ENCODE data around the gene GPR15. TPM values are rescaled to one million over a fixed set of nuclear protein-coding genes. Genes with fewer than 3 reads are reported as not detected.

GPR15 gene
- total RNA-seq, 2 donors from 2014 or later = not detected

DNA sequence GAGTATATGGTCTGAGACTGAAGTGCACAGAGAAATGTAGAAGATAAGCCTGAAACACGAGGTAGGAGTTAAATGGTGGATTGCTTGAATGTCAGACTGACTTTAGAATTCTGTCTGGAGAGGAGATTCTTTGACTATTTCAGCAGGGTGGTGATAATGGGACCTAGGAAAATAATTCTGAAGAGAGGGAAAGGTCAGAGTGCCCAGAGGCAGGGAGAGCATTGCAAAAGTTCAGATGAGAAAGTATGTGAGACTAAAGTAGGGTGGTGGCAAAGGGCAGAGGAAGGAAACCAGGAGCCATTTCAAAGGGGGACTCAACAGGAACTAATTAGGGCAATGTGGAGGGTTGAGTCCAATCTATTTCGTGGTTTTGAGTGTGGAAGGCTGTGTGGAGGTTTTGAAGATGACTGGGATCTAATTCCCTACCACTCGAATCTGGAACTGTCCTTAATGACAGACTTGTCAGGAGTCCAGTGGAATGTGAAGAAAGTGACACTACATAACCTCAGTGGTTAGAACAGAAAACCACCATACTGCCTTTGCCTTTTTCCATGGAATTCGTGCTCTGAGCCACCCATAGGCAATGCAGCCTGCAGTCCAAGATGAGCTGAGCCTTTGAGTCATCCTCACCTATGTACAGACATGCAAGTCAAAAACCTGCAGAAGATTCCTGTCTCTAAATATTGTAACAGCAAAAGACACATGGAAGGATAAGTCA lies 45.6 kb downstream of the GPR15 start:
- intact Hi-C loops (cut with DNase I) = no loop called here
- no peaks in the 10 kb centered on the region for H3K4me1 ChIP-seq
- ATAC-seq = no peak
- no peak overlapping the region for H3K27ac ChIP-seq
- no peak for DNase-seq
- peaks cover 0 to 8% of the 10 kb centered on the region in 2 donors for H3K36me3 ChIP-seq (replicated peaks in 1 of 2; ENCODE audit: insufficient read depth in 1 of 2, low read depth in 2 of 2)
- no peaks in the 10 kb centered on the region for H3K27me3 ChIP-seq
- 72 to 74% methylated on average over 4 of the region's 4 CpGs for WGBS, 2 donors
- no peak overlapping the region for H3K4me3 ChIP-seq
- H3K9me3 ChIP-seq = no peaks in the 10 kb centered on the region
- TF ChIP-seq, protein P1, sequence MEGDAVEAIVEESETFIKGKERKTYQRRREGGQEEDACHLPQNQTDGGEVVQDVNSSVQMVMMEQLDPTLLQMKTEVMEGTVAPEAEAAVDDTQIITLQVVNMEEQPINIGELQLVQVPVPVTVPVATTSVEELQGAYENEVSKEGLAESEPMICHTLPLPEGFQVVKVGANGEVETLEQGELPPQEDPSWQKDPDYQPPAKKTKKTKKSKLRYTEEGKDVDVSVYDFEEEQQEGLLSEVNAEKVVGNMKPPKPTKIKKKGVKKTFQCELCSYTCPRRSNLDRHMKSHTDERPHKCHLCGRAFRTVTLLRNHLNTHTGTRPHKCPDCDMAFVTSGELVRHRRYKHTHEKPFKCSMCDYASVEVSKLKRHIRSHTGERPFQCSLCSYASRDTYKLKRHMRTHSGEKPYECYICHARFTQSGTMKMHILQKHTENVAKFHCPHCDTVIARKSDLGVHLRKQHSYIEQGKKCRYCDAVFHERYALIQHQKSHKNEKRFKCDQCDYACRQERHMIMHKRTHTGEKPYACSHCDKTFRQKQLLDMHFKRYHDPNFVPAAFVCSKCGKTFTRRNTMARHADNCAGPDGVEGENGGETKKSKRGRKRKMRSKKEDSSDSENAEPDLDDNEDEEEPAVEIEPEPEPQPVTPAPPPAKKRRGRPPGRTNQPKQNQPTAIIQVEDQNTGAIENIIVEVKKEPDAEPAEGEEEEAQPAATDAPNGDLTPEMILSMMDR (IDR thresholded peaks at IDR 0.05) = no peak
- no peak for TF ChIP-seq POLR2A (IDR thresholded peaks at IDR 0.05)

DNA sequence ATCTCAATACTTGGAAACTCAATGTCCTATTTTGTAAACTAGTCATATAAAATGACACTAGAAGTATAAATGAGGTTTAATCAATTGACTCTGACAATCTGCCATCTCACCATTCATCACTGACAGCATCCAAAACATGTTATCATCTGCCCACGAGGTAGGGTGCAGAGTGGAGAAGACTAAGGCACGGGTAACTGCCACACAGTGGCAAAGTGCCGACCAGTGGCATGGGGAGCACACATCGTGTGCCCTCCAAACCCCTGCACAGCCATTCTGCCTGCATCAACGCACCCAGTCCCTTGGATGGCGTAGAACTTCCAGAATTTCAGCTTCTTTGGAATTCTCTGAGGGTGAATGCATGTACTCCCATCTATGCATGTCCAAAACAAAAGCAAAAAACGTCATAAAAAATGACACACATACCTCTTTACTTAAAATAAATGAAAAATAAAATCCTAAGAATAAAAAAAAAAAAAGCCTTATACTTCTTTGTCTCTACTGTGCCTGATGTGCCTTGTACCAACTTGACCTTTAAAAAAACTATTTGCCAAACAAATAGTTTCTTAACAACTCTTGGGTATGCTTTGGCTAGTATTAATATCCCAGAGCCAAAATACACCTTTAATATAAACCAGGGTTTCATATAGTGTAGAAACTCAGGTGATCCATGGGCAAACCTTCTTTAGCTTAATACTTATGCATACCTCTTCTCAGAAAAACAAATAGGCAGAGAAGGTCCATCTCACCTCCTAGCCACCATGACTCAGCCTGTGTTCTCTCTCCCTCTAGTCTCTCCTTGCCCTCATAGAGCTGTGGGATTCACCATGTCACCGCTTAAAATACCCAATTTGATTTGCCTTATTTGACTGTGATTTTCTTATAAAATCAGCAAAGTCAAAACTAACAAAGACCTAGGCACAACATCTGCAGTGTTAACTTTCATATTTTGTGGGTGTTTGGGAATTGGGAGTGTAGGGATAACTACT lies 48.9 kb downstream of the GPR15 start:
- WGBS, 2 donors = 83 to 85% methylated on average over 8 of the region's 8 CpGs
- intact Hi-C loops (cut with DNase I) = no loop called here
- ATAC-seq (no peak), DNase-seq (no peak)
- no peaks in the 10 kb centered on the region for H3K9me3 ChIP-seq
- peaks cover 0 to 9% of the 10 kb centered on the region in 2 donors for H3K36me3 ChIP-seq (replicated peaks in 1 of 2; ENCODE audit: insufficient read depth in 1 of 2, low read depth in 2 of 2)
- H3K4me1 ChIP-seq = no peaks in the 10 kb centered on the region
- H3K27me3 ChIP-seq = no peaks in the 10 kb centered on the region
- no peak overlapping the region for H3K4me3 ChIP-seq
- H3K27ac ChIP-seq = no peak overlapping the region
- TF ChIP-seq POLR2A (IDR thresholded peaks at IDR 0.05) = no peak
- TF ChIP-seq, protein P1 (IDR thresholded peaks at IDR 0.05) = no peak

DNA sequence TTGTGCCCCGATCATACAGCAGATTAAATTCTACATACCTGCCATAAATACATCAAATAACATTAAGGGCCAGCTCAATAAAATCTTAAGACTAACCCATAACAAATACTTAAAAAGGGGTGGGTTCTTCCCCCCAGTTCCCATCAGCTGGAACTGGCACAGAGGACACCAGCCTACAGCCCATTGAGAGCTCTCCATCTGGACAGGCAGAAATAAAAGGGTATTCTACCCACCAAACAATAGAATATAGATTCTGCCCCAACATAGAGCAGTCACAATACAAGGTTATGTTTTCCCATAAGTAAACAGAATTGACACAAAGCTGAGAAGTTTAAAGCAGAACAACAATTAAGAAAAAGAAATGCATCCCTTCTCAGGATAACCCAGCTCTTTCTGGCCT lies 49.7 kb downstream of the GPR15 start:
- peaks cover 0 to 9% of the 10 kb centered on the region in 2 donors for H3K36me3 ChIP-seq (replicated peaks in 1 of 2; ENCODE audit: insufficient read depth in 1 of 2, low read depth in 2 of 2)
- DNase-seq = no peak
- no peak for ATAC-seq

DNA sequence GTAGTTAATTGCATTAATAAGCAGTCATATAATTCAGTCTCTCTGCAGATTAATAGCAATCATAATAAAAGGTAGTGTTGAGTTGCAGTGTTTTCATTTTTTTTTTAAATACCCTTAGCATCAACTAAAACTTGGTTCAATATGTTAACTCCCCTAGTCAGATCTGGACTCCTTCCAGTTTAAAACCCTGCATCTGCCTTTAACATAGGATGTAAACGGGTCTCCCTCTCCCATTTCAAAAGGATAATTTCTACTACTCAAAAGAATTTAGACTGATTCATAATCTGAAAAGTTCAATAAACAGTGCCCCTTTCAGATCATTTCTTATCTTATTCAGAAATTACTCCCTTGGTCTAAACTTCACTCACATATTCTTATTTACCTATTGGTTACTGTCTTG lies 50.3 kb downstream of the GPR15 start:
- intact Hi-C loops (cut with DNase I) = no loop called here
- Histone ChIP-seq H3K4me1 (no peaks in the 10 kb centered on the region), H3K27ac (no peak overlapping the region), H3K9me3 (no peaks in the 10 kb centered on the region), H3K27me3 (no peaks in the 10 kb centered on the region), H3K4me3 (no peak overlapping the region), H3K36me3 (replicated peaks in 1 of 2; ENCODE audit: insufficient read depth in 1 of 2, low read depth in 2 of 2) (peaks cover 0 to 9% of the 10 kb centered on the region in 2 donors)
- TF ChIP-seq, protein P1 (IDR thresholded peaks at IDR 0.05) = no peak
- no peak for TF ChIP-seq POLR2A (IDR thresholded peaks at IDR 0.05)
- ATAC-seq (no peak), DNase-seq (no peak)
- WGBS, 2 donors = 91% methylated on average over 1 of the region's 1 CpG

More for the DNA sequence above, 49.7 kb downstream of the GPR15 start:
- H3K4me1 ChIP-seq = no peaks in the 10 kb centered on the region
- no peak overlapping the region for H3K4me3 ChIP-seq
- H3K27ac ChIP-seq = no peak overlapping the region
- H3K9me3 ChIP-seq = no peaks in the 10 kb centered on the region
- WGBS, 2 donors = 95 to 100% methylated on average over 1 of the region's 1 CpG
- no peaks in the 10 kb centered on the region for H3K27me3 ChIP-seq
- intact Hi-C loops (cut with DNase I) = no loop called here
- no peak for TF ChIP-seq POLR2A (IDR thresholded peaks at IDR 0.05)
- TF ChIP-seq, protein P1 (IDR thresholded peaks at IDR 0.05) = no peak
